Adrenal gland (tissue), 12 donors: ENCODE data around the gene MARK3. TPM values are rescaled to one million over a fixed set of nuclear protein-coding genes. Genes with fewer than 3 reads are reported as not detected.

ENCODE experiments used
- DNase-seq, 7 donors: peaks; one replicate each; pipeline ENCODE4 v3.0.0-alpha.2; 2019 to 2020
- H3K27ac ChIP-seq, 5 donors: fragments of 200-600 bp; sonication (generic) in 4 of 5; 1 replicate in 3 of 5; 2 replicates in 2 of 5; pipeline versions ENCODE4 v1.5.1 to v1.8.0; 2016 to 2020; ENCODE audit warnings: mild to moderate bottlenecking in 1 of 5
- H3K27me3 ChIP-seq: fragments of 200-600 bp; 2 replicates; pipeline ENCODE4 v1.8.0; 2021
- H3K36me3 ChIP-seq, 2 donors: fragments of 200-600 bp; replicated peaks in 1 of 2; 1 replicate in 1 of 2; 2 replicates in 1 of 2; pipeline versions ENCODE4 v1.5.1 to v1.8.0; 2018 to 2022
- H3K4me1 ChIP-seq, 2 donors: fragments of 200-600 bp; replicated peaks in 1 of 2; 1 replicate in 1 of 2; 2 replicates in 1 of 2; pipeline versions ENCODE4 v1.5.1 to v1.8.0; 2018 to 2021
- H3K4me3 ChIP-seq, 4 donors: fragments of 200-600 bp; sonication (generic) in 3 of 4; one replicate each; pipeline ENCODE4 v1.5.1; 2016 to 2018
- H3K9me3 ChIP-seq, 3 donors: fragments of 200-600 bp; sonication (generic) in 1 of 3; replicated peaks in 1 of 3; 1 replicate in 2 of 3; 2 replicates in 1 of 3; pipeline versions ENCODE4 v1.5.1 to v1.8.0; 2016 to 2021
- POLR2A ChIP-seq, 2 donors: fragments of 450-650 bp; IDR thresholded peaks; one replicate each; pipeline ENCODE4 v1.6.1; 2017; ENCODE audit warnings: antibody characterized with exemption in 2 of 2, mild to moderate bottlenecking in 2 of 2, moderate library complexity in 1 of 2
- WGBS, 4 donors: extraction: QIAGEN DNeasy Blood & Tissue Kit in 2 of 4; methylation state at CpG; one replicate each; pipeline versions ENCODE4 v1.1.5 to v1.1.7; 2013 to 2017; 5-methylcytosine and 5-hydroxymethylcytosine counted together
- intact Hi-C, 2 donors: fragments of 100-400 bp; cut with DNase I; formaldehyde crosslinking; loops; one replicate each; pipeline versions ENCODE4 v1.14.1 to v1.15.0; 2022 to 2023
- polyA plus RNA-seq, 3 donors: library from polyadenylated mRNA; stranded (reverse); fragments of 200-250 nt in 2 of 3; fragments of 350-450 nt in 1 of 3; fragmentation: Illumina TruSeq in 1 of 3; extraction: RNeasy Lipid Tissue Mini Kit (QIAGEN cat#74804) in 1 of 3; gene quantifications; one replicate each; pipeline ENCODE4 v1.2.3, GENCODE V29; 2013 to 2014
- total RNA-seq, 9 donors: library from RNA; depleted of rRNA in 4 of 9; stranded (reverse); fragments of >200 nt in 4 of 9; fragments of 120-200 nt in 1 of 9; fragmentation: NEBNext Ultra II Directional in 1 of 9; extraction: Animal tissue kit (Norgen Biotek cat#: 25700) in 1 of 9; gene quantifications; one replicate each; pipeline versions ENCODE4 v1.1.0 to v1.2.4, GENCODE V29; 2013 to 2023
- TF ChIP-seq, protein P1 (sequence below), 6 experiments: fragments of 450-650 bp in 4 of 6; fragments of 200-600 bp in 2 of 6; sonication (generic) in 1 of 6; IDR thresholded peaks; 1 replicate in 5 of 6; 2 replicates in 1 of 6; pipeline versions ENCODE4 v1.5.1 to v1.8.0; 2016 to 2021; ENCODE audit warnings: antibody characterized with exemption in 6 of 6, mild to moderate bottlenecking in 2 of 6, moderate library complexity in 1 of 6
- donor health status: healthy with polysubstance abuse.
- donor health status: Bipolar disorder and iron deficiency.
- donor health status: DM: yes; HTN: yes; CAD: no.
- donor health status: DM: no; HTN: no; CAD: no.
- donor health status: DM: no; HTN: no; CAD: no.
- donor health status: DM: yes; HTN: yes; CAD: no.

MARK3 gene
- total and polyA plus RNA-seq, 12 donors = 73.1 to 233 (median 94.6) TPM

DNA sequence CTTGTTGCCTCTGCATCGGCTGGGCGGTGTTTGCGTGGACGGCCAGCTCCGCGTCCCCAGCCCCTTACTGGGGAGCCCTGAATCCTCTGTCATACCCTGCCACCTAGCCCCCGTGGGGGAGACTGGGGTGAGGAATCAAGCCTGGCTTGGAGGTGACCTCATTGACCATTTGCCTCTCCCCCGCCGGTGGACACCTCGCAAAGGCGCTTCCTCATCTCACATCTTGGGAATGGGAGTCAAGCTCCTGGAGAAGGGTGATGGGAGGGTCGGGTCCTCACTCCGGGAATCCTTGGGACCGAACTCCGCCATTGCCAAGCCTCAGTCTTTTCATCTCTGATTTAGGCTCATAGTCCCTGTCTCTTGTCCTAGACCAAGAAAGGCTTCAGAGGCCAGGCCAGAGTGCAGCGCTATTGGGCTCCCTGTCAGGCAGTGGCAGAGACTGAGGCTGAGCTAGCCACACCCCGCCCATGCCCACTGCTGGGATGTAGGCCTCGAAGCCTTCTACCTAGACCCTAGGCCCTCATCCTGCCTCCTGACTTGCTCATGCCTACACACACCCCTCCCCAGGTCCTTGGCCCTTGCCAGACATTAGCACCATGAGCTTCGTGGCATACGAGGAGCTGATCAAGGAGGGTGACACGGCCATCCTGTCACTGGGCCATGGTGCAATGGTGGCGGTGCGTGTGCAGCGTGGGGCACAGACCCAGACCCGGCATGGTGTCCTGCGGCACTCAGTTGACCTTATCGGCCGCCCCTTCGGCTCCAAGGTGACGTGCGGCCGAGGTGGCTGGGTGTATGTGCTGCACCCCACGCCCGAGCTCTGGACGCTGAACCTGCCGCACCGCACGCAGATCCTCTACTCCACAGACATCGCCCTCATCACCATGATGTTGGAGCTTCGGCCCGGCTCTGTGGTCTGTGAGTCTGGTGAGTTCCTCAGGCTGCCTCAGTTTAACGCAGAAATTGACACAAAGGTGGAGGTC, 144.5 kb downstream of the MARK3 start:
- H3K27ac ChIP-seq = peak overlapping the region in 4 of 5 donors; percentile 57 to 88 (median 86)
- no peaks in the 10 kb centered on the region for H3K9me3 ChIP-seq
- no peaks in the 10 kb centered on the region for H3K27me3 ChIP-seq
- H3K4me1 ChIP-seq = peaks cover 26 to 44% of the 10 kb centered on the region in 2 donors
- intact Hi-C loops = no loop called here
- WGBS, 4 donors = 43 to 51% (median 47%) methylated on average over 11 to 42 of the region's 42 CpGs
- no peak for TF ChIP-seq POLR2A (IDR thresholded peaks at IDR 0.05)
- TF ChIP-seq, protein P1, sequence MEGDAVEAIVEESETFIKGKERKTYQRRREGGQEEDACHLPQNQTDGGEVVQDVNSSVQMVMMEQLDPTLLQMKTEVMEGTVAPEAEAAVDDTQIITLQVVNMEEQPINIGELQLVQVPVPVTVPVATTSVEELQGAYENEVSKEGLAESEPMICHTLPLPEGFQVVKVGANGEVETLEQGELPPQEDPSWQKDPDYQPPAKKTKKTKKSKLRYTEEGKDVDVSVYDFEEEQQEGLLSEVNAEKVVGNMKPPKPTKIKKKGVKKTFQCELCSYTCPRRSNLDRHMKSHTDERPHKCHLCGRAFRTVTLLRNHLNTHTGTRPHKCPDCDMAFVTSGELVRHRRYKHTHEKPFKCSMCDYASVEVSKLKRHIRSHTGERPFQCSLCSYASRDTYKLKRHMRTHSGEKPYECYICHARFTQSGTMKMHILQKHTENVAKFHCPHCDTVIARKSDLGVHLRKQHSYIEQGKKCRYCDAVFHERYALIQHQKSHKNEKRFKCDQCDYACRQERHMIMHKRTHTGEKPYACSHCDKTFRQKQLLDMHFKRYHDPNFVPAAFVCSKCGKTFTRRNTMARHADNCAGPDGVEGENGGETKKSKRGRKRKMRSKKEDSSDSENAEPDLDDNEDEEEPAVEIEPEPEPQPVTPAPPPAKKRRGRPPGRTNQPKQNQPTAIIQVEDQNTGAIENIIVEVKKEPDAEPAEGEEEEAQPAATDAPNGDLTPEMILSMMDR (IDR thresholded peaks at IDR 0.05) = no peak
- peak overlapping the region; percentile 21 to 96 (median 92) for H3K4me3 ChIP-seq
- DNase-seq = no peak
- no peaks in the 10 kb centered on the region for H3K36me3 ChIP-seq

DNA sequence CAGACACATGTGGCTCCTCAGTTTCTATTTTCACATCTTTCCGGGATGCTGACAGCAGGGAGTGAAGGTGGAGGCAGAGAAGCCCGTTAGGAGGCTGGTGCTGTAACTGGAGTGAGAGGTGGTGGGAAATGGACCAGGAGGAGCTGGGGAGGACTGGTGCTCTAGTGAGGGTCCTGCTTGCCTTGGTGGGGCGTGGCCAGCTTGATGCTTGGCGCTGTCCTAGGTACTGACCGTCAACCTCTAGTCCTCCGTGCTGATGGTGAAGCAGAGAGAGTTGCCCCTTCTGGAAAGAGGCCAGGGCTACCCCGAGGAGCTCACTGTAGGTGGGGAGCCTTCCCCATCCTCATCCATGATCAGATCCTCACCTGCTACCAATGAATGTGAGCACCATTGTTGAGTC, 145.2 kb downstream of the MARK3 start:
- peaks cover 26 to 44% of the 10 kb centered on the region in 2 donors for H3K4me1 ChIP-seq
- H3K27me3 ChIP-seq = no peaks in the 10 kb centered on the region
- no peak overlapping the region for H3K27ac ChIP-seq
- H3K36me3 ChIP-seq = no peaks in the 10 kb centered on the region
- intact Hi-C loops = no loop called here
- TF ChIP-seq, protein P1 (IDR thresholded peaks at IDR 0.05) = no peak
- no peak for TF ChIP-seq POLR2A (IDR thresholded peaks at IDR 0.05)
- 57 to 81% (median 57%) methylated on average over 3 to 7 of the region's 7 CpGs for WGBS, 4 donors
- H3K9me3 ChIP-seq = no peaks in the 10 kb centered on the region
- DNase-seq = no peak
- no peak overlapping the region for H3K4me3 ChIP-seq

DNA sequence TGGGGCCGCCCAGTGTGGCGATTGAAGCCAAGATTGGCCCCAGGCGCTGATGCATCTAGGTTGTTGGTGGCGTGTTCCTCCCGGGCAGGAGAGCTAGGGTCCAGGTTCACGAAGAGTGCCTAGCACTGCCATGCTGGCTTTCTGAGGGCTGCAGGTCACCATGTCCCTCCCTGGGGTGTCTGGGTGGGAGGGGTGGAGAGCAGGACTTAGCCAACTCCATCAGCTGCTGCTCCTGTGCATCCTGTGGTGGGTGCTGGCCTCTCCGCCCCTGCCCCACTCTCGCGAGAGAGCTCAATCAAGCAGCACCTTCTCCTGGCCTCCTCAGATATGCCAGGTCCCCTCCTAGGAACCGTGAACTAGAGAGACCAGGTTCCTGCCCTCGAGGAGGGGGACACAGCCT, 145.6 kb downstream of the MARK3 start:
- no peaks in the 10 kb centered on the region for H3K27me3 ChIP-seq
- TF ChIP-seq, protein P1 (IDR thresholded peaks at IDR 0.05) = no peak
- no peak for TF ChIP-seq POLR2A (IDR thresholded peaks at IDR 0.05)
- 86 to 93% (median 92%) methylated on average over 3 to 11 of the region's 11 CpGs for WGBS, 4 donors
- intact Hi-C loops = no loop called here
- no peak overlapping the region for H3K4me3 ChIP-seq
- no peak for DNase-seq
- H3K36me3 ChIP-seq = no peaks in the 10 kb centered on the region
- no peak overlapping the region for H3K27ac ChIP-seq
- H3K9me3 ChIP-seq = no peaks in the 10 kb centered on the region
- H3K4me1 ChIP-seq = peaks cover 25 to 44% of the 10 kb centered on the region in 2 donors

DNA sequence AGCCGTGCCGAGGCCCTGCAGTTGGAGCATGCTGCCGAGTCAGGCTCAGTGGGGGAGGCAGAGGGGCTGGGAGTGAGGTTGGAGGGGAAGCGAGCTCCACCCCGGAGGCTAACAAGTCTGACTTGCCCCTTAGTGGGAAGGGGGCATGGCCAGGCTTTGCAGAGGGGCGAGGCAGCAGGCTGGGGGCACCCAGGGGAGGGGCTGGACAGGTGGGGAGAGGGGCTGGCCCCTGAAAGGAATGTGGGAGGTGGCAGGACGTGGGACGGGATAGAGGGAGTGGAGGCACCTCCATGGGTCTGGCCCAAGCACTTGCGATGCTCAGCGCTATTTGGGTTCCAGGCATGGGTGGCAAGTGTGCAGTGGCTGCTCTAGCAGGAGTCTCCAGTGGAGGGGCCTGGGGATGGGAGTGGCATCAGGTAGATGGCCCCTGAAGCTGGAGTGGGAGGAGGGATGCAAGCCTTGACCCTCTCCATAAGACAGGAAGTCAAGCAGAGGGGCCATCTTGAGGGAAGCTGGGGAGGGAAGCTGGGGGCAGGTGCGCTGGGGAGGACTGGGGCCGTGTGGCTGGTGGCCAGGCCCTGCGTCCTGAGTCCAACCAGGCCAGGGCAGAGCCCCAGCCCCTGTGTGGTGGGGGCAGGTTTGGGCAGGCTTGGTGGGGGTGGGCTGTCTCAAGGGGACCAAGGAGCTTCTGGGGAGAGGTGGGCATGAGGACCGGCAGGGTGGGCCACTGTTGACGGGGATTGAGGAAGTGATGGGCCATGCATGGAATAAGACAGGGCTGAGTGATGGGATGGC, 146.4 kb downstream of the MARK3 start:
- no peaks in the 10 kb centered on the region for H3K9me3 ChIP-seq
- no peak overlapping the region for H3K4me3 ChIP-seq
- H3K36me3 ChIP-seq = no peaks in the 10 kb centered on the region
- WGBS, 4 donors = 86 to 92% (median 87%) methylated on average over 9 to 15 of the region's 15 CpGs
- intact Hi-C loops = no loop called here
- H3K27ac ChIP-seq = no peak overlapping the region
- DNase-seq = no peak
- peaks cover 19 to 38% of the 10 kb centered on the region in 2 donors for H3K4me1 ChIP-seq
- no peak for TF ChIP-seq POLR2A (IDR thresholded peaks at IDR 0.05)
- TF ChIP-seq, protein P1 (IDR thresholded peaks at IDR 0.05) = no peak
- H3K27me3 ChIP-seq = no peaks in the 10 kb centered on the region
